Measurements from ENCODE around the gene EPDR1. TPM values are rescaled to one million over a fixed set of nuclear protein-coding genes. Genes with fewer than 3 reads are reported as not detected.

EPDR1 gene
- total and polyA plus RNA-seq, 8 donors, result 2.4 to 12.3 (median 7.3) TPM

DNA sequence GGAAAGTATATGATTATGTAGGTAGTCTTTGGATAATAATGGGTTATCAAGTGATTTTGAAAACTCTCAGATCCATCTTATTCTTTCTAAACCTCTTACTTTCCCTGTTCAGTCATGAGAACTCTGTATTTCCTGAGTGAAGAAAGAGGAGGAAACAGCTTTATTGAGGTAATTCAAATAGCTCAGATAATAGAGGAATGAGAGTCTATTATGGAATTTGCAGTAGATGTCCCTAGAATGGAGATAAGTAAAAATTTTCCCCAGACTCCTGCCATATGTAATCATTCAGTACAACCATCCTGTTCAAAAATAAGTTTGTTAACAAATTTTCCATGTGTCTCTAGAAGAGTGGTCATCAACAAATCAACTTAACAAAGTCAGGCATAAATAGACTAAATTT lies 36.4 kb downstream of the EPDR1 start:
- FAIRE-seq (no peak), DNase-seq (no peak), ATAC-seq (no peak)
- Histone ChIP-seq H3K27me3 (no peaks in the 10 kb centered on the region), H3K4me3 (no peak overlapping the region), H3K4me1 (no peaks in the 10 kb centered on the region), H3K9me3 (no peaks in the 10 kb centered on the region), H3K36me3 (no peaks in the 10 kb centered on the region), H3K27ac (no peak overlapping the region)
- intact Hi-C loops (cut with DNase I), result no loop called here
- TF ChIP-seq, protein P1, sequence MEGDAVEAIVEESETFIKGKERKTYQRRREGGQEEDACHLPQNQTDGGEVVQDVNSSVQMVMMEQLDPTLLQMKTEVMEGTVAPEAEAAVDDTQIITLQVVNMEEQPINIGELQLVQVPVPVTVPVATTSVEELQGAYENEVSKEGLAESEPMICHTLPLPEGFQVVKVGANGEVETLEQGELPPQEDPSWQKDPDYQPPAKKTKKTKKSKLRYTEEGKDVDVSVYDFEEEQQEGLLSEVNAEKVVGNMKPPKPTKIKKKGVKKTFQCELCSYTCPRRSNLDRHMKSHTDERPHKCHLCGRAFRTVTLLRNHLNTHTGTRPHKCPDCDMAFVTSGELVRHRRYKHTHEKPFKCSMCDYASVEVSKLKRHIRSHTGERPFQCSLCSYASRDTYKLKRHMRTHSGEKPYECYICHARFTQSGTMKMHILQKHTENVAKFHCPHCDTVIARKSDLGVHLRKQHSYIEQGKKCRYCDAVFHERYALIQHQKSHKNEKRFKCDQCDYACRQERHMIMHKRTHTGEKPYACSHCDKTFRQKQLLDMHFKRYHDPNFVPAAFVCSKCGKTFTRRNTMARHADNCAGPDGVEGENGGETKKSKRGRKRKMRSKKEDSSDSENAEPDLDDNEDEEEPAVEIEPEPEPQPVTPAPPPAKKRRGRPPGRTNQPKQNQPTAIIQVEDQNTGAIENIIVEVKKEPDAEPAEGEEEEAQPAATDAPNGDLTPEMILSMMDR (IDR thresholded peaks at IDR 0.05), result no peak

DNA sequence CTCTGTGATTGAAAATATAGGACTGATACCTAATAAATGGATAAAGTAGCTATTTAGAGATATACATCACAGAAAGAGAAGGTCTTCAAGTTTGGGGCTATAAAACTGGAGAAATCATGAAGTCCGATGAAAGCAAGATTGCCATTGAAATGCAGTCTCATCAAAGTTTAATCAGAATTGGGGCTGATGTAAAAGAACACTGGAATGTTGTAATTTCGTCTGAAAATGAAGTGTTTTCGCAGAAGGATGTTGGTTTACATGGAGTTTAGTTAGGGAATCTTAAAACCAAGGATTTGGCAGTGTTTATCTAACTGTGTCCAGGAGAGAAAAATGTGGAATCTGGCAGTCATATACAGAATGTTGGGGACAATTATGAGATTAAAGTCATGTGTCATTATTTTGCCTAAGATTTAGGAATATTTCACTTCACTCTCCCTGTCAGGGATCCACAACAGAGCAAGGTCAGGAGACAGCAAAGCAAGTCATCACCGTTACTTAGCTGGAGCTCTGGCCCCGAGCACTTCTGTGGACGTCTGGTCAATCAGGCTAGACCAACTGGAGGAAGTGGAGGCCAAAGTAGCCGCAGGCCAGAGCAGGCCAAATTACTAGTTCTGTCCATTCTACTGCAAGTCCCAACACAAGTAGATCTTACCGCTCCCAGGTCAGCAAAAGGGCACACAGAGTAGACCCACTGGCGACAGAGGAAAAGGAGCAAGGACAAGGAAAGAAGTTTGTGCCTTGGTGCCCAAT lies 37.0 kb downstream of the EPDR1 start:
- TF ChIP-seq, protein P1 (IDR thresholded peaks at IDR 0.05), result no peak
- FAIRE-seq (no peak), DNase-seq (no peak), ATAC-seq (no peak)
- Histone ChIP-seq H3K9me3 (no peaks in the 10 kb centered on the region), H3K27ac (no peak overlapping the region), H3K4me3 (no peak overlapping the region), H3K4me1 (no peaks in the 10 kb centered on the region), H3K27me3 (no peaks in the 10 kb centered on the region), H3K36me3 (no peaks in the 10 kb centered on the region)
- intact Hi-C loops (cut with DNase I), result no loop called here
- 92 to 98% methylated on average over 9 of the region's 9 CpGs for WGBS, 2 donors

DNA sequence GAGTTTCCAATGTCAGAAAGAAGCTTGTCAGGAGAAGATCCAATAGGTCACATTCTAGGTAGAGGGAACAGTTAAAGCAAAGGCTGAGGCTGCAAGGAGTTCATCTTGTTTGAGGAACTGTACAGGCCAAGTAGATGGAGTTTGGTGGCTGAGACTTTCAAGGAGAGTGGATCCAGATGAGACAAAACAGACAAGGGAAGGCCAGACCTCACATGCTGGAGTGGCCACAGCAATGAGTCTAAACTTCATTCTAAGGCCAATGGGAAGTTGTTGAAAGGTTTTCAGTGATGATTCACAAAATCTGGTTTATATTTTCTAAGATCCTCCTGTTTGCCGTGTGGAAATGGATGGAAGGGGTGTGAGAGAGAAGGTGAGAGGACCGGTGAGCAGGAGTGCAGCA lies 40.0 kb downstream of the EPDR1 start:
- intact Hi-C loops (cut with DNase I), result no loop called here
- Histone ChIP-seq H3K27ac (no peak overlapping the region), H3K4me3 (no peak overlapping the region), H3K36me3 (no peaks in the 10 kb centered on the region), H3K4me1 (no peaks in the 10 kb centered on the region), H3K9me3 (no peaks in the 10 kb centered on the region), H3K27me3 (no peaks in the 10 kb centered on the region)
- 84 to 96% methylated on average over 2 of the region's 2 CpGs for WGBS, 2 donors
- TF ChIP-seq, protein P1 (IDR thresholded peaks at IDR 0.05), result no peak
- FAIRE-seq (no peak), DNase-seq (no peak), ATAC-seq (peak in 1 of 4 donors; percentile 57)

DNA sequence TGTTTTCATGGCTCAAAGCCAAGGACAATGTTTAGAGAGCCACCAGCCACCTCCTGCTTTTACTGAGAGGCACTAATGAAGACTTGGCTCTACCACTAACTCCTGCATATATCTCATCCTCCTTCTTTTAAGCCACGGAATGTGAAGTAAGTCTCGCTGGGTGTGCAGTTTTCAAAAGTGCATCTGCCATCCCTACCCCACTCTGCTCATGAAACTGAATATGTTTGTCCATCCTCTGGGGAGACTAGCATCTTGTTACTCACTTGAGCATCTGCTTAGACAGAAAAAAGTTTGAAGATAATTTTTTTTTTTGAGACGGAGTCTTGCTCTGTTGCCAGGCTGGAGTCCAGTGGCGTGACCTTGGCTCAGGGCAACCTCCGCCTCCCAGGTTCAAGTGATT lies 40.8 kb downstream of the EPDR1 start:
- TF ChIP-seq, protein P1 (IDR thresholded peaks at IDR 0.05), result no peak
- DNase-seq, result no peak
- H3K27me3 ChIP-seq, result no peaks in the 10 kb centered on the region
- WGBS, 2 donors, result 77 to 80% methylated on average over 5 of the region's 5 CpGs
- H3K4me1 ChIP-seq, result no peaks in the 10 kb centered on the region
- no peak for FAIRE-seq
- intact Hi-C loops (cut with DNase I), result no loop called here
- no peaks in the 10 kb centered on the region for H3K9me3 ChIP-seq
- no peak overlapping the region for H3K27ac ChIP-seq
- no peak overlapping the region for H3K4me3 ChIP-seq
- no peak for ATAC-seq
- no peaks in the 10 kb centered on the region for H3K36me3 ChIP-seq

DNA sequence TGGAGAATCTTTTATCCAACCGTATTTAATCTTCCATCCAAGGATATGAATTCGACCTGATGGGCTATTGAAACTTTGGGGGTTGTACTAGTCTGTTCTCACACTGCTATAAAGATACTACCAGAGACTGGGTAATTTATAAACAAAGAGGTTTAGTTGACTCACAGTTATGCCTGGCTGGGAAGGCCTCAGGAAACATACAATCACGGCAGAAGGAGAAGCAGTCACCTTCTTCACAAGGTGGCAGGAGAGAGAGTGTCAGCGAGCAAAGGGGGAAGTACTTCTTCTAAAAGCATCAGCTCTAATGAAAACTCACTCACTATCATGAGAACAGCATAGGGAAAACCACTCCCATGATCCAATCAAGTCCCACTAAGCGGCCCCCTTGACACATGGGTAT lies 43.8 kb downstream of the EPDR1 start:
- ATAC-seq (no peak), FAIRE-seq (no peak), DNase-seq (no peak)
- intact Hi-C loops (cut with DNase I), result no loop called here
- H3K27me3 ChIP-seq, result no peaks in the 10 kb centered on the region
- TF ChIP-seq, protein P1 (IDR thresholded peaks at IDR 0.05), result no peak
- no peaks in the 10 kb centered on the region for H3K9me3 ChIP-seq
- no peaks in the 10 kb centered on the region for H3K36me3 ChIP-seq
- 62 to 85% methylated on average over 5 of the region's 5 CpGs for WGBS, 2 donors
- H3K4me3 ChIP-seq, result no peak overlapping the region
- no peaks in the 10 kb centered on the region for H3K4me1 ChIP-seq
- no peak overlapping the region for H3K27ac ChIP-seq
